Upper lobe of right lung (tissue), 1 donor: ENCODE measurements around the gene ZNHIT3. TPM values are rescaled to one million over a fixed set of nuclear protein-coding genes. Genes with fewer than 3 reads are reported as not detected.
"Not testable (repeated sequence)": the region's sequence is repeated elsewhere in the genome, so short reads cannot be mapped to it uniquely, and the experiment has no call there.

Experiments
- ATAC-seq: fragments of 200-7000 bp; cut with Tn5 transposase; one replicate; pipeline ENCODE4 v1.9.1; 2020; ENCODE audit warnings: mild to moderate bottlenecking, moderate library complexity
- DNase-seq: peaks from one replicate; pipeline ENCODE4 v3.0.0-alpha.2; 2020
- H3K27ac ChIP-seq: fragments of 200-600 bp; one replicate; pipeline ENCODE4 v1.8.0; 2022
- H3K27me3 ChIP-seq: fragments of 200-600 bp; one replicate; pipeline ENCODE4 v1.8.0; 2022; ENCODE audit warnings: mild to moderate bottlenecking
- H3K36me3 ChIP-seq: fragments of 200-600 bp; one replicate; pipeline ENCODE4 v1.8.0; 2022
- H3K4me1 ChIP-seq: fragments of 200-600 bp; one replicate; pipeline ENCODE4 v1.8.0; 2022
- H3K4me3 ChIP-seq: fragments of 200-600 bp; one replicate; pipeline ENCODE4 v1.8.0; 2022; ENCODE audit warnings: mild to moderate bottlenecking
- H3K9me3 ChIP-seq: fragments of 200-600 bp; one replicate; pipeline ENCODE4 v1.8.0; 2022
- CTCF ChIP-seq: fragments of 200-600 bp; IDR thresholded peaks from one replicate; pipeline ENCODE4 v1.8.0; 2022; ENCODE audit warnings: antibody characterized with exemption
- intact Hi-C: fragments of 100-400 bp; cut with DNase I; formaldehyde crosslinking; loops from one replicate; pipeline ENCODE4 v1.11.0; 2022
- total RNA-seq: library from RNA; stranded (reverse); fragmentation: NEBNext Ultra II Directional; extraction: Animal tissue kit (Norgen Biotek cat#: 25700); gene quantifications from one replicate; pipeline ENCODE4 v1.2.1, GENCODE V29; 2021
- donor health status: DM: no; HTN: yes; CAD: no; lungs with severe emphysema.

ZNHIT3 gene
- total RNA-seq, 1 donor from 2014 or later: 29.0 TPM

GRCh38 chr17:36505171-36505570 lies 18.7 kb downstream of the ZNHIT3 start:
- Histone ChIP-seq H3K27ac (no peak overlapping the region), H3K36me3 (peaks cover 49% of the 10 kb centered on the region), H3K4me3 (no peak overlapping the region), H3K9me3 (no peaks in the 10 kb centered on the region), H3K4me1 (no peaks in the 10 kb centered on the region), H3K27me3 (no peaks in the 10 kb centered on the region)
- intact Hi-C loops: no loop called here
- DNase-seq (no peak), ATAC-seq (no peak)
- no peak for TF ChIP-seq CTCF

GRCh38 chr17:36506249-36506826 lies 19.9 kb downstream of the ZNHIT3 start:
- no peaks in the 10 kb centered on the region for H3K9me3 ChIP-seq
- H3K36me3 ChIP-seq: peaks cover 37% of the 10 kb centered on the region
- H3K27me3 ChIP-seq: no peaks in the 10 kb centered on the region
- no peak overlapping the region for H3K4me3 ChIP-seq
- no peak for TF ChIP-seq CTCF
- DNase-seq (no peak), ATAC-seq (no peak)
- H3K4me1 ChIP-seq: no peaks in the 10 kb centered on the region
- intact Hi-C loops: no loop called here
- no peak overlapping the region for H3K27ac ChIP-seq

GRCh38 chr17:36506831-36507230 lies 20.4 kb downstream of the ZNHIT3 start:
- no peak for ATAC-seq

GRCh38 chr17:36507266-36507665 lies 20.8 kb downstream of the ZNHIT3 start:
- no peak for DNase-seq
- peaks cover 36% of the 10 kb centered on the region for H3K36me3 ChIP-seq
- no peak for TF ChIP-seq CTCF
- intact Hi-C loops: no loop called here
- no peak overlapping the region for H3K27ac ChIP-seq
- H3K4me3 ChIP-seq: no peak overlapping the region
- no peaks in the 10 kb centered on the region for H3K27me3 ChIP-seq
- H3K9me3 ChIP-seq: no peaks in the 10 kb centered on the region
- no peak for ATAC-seq
- no peaks in the 10 kb centered on the region for H3K4me1 ChIP-seq

More at GRCh38 chr17:36506831-36507230, 20.4 kb downstream of the ZNHIT3 start:
- no peak for TF ChIP-seq CTCF
- peaks cover 36% of the 10 kb centered on the region for H3K36me3 ChIP-seq
- H3K27ac ChIP-seq: no peak overlapping the region
- no peak overlapping the region for H3K4me3 ChIP-seq
- DNase-seq: no peak
- H3K27me3 ChIP-seq: no peaks in the 10 kb centered on the region
- intact Hi-C loops: no loop called here
- H3K9me3 ChIP-seq: no peaks in the 10 kb centered on the region
- no peaks in the 10 kb centered on the region for H3K4me1 ChIP-seq

GRCh38 chr17:36508439-36508838 lies 22.0 kb downstream of the ZNHIT3 start:
- H3K27me3 ChIP-seq, intact Hi-C loops, H3K4me1 ChIP-seq, H3K27ac ChIP-seq, H3K9me3 ChIP-seq, H3K4me3 ChIP-seq, ATAC-seq, DNase-seq: not testable (repeated sequence)
- peaks cover 33% of the 10 kb centered on the region for H3K36me3 ChIP-seq

GRCh38 chr17:36509272-36509985 lies 22.9 kb downstream of the ZNHIT3 start:
- Histone ChIP-seq H3K27me3 (no peaks in the 10 kb centered on the region), H3K27ac (no peak overlapping the region), H3K4me3 (no peak overlapping the region), H3K4me1 (no peaks in the 10 kb centered on the region), H3K36me3 (peaks cover 23% of the 10 kb centered on the region), H3K9me3 (no peaks in the 10 kb centered on the region)
- ATAC-seq: no peak
- TF ChIP-seq CTCF: no peak
- DNase-seq: no peak
- intact Hi-C loops: no loop called here
